ENCODE data around the gene SALL4. TPM values are rescaled to one million over a fixed set of nuclear protein-coding genes. Genes with fewer than 3 reads are reported as not detected.

SALL4 gene
- total RNA-seq, 1 experiment from 2014 or later, result 279 TPM

DNA sequence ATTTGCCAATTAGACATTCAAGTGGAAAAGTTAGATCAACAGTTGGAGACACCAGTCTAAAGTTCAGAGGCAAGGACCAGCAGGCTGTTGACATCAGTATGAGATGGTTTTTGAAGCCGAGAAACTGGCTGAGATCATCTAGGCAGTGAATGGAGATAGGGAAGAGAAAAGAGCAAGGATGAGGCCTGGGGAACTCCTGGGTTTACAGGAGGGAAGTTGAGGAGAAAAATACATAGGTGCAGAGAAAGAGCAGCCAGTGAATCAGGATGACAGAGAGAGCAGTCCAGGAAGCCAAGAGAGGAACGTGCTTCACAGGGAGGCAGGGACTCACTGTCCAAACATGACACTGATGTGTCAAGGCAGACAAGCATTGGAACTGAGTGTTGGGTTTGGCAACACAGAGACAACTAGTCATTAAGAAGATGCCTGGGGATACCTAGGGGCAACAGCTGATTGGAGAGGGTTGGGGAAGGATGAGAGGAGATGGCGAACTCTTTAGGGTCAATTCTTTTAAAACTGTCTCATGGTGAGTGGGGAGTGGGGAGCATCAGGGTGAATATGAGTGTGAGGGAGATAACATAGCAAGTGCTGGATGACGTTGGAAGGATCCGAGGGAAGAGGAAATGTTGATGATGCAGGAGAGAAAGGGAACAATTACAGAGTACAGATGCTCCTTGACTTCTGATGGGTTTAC is 13.2 kb upstream of the SALL4 start:
- no peak overlapping the region for H4K91ac ChIP-seq (ENCODE audit: insufficient read length, low read depth, low read length)
- Mint-ChIP-seq H3K4me3 (no peak overlapping the region), H3K27me3 (ENCODE audit: low read depth) (no peaks in the 10 kb centered on the region; the same call in 1 of the 2 replicates), H3K9me3 (no peaks in the 10 kb centered on the region), H3K4me1 (peaks cover 24 to 27% of the 10 kb centered on the region in 2 experiments), H3K27ac (peak overlapping the region in 1 of 3 experiments; percentile 31; a peak in 2 of 7 replicates), H3K36me3 (ENCODE audit: insufficient read depth in 1 of 3, low read depth in 3 of 3) (no peaks in the 10 kb centered on the region)
- H3K14ac ChIP-seq (ENCODE audit: insufficient read depth, low read length), result no peak overlapping the region
- H2BK20ac ChIP-seq (ENCODE audit: low read depth, low read length, poor library complexity, severe bottlenecking), result no peak overlapping the region
- no peaks in the 10 kb centered on the region for H3K79me1 ChIP-seq (ENCODE audit: insufficient read depth, low read depth, low read length, poor library complexity, severe bottlenecking)
- H3K23me2 ChIP-seq (ENCODE audit: insufficient read length, low read depth, low read length, poor library complexity, severe bottlenecking), result no peaks in the 10 kb centered on the region
- H2BK15ac ChIP-seq (ENCODE audit: low read depth, low read length), result no peak overlapping the region
- H3K56ac ChIP-seq (ENCODE audit: insufficient read length, low read depth, low read length), result no peak overlapping the region
- DNase-seq, result no peak
- no peak overlapping the region for H2BK120ac ChIP-seq (ENCODE audit: low read depth, low read length, poor library complexity, severe bottlenecking)
- H3K27ac ChIP-seq (ENCODE audit: insufficient read length, low read depth, low read length), result no peak overlapping the region
- peaks cover 4% of the 10 kb centered on the region; the same call in 1 of the 2 replicates for H3K4me1 ChIP-seq (ENCODE audit: insufficient read depth, low read length)
- no CpG with 5 or more reads among the region's 5 CpGs for WGBS (ENCODE audit: extremely low coverage, insufficient read length, low lambda C conversion rate)
- no peak overlapping the region for H2AFZ ChIP-seq (ENCODE audit: low read length)
- H3K79me2 ChIP-seq (ENCODE audit: insufficient read depth, low read length), result no peaks in the 10 kb centered on the region
- no peaks in the 10 kb centered on the region for H3K27me3 ChIP-seq (ENCODE audit: insufficient read depth, low read length)
- no peak overlapping the region for H4K8ac ChIP-seq (replicated peaks; ENCODE audit: insufficient read length, low read depth, low read length)
- TF ChIP-seq, protein P1, sequence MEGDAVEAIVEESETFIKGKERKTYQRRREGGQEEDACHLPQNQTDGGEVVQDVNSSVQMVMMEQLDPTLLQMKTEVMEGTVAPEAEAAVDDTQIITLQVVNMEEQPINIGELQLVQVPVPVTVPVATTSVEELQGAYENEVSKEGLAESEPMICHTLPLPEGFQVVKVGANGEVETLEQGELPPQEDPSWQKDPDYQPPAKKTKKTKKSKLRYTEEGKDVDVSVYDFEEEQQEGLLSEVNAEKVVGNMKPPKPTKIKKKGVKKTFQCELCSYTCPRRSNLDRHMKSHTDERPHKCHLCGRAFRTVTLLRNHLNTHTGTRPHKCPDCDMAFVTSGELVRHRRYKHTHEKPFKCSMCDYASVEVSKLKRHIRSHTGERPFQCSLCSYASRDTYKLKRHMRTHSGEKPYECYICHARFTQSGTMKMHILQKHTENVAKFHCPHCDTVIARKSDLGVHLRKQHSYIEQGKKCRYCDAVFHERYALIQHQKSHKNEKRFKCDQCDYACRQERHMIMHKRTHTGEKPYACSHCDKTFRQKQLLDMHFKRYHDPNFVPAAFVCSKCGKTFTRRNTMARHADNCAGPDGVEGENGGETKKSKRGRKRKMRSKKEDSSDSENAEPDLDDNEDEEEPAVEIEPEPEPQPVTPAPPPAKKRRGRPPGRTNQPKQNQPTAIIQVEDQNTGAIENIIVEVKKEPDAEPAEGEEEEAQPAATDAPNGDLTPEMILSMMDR (conservative IDR thresholded peaks at IDR 0.05), result no peak
- no peak overlapping the region for H3K18ac ChIP-seq (ENCODE audit: insufficient read length, low read depth, low read length)
- no peak overlapping the region for H3K4me2 ChIP-seq (ENCODE audit: insufficient read depth, insufficient read length, low read length)
- H3K9me3 ChIP-seq (ENCODE audit: control insufficient read depth, low read depth, low read length), result no peaks in the 10 kb centered on the region
- no peak overlapping the region for H3T11ph ChIP-seq (ENCODE audit: low read length)
- H4K5ac ChIP-seq (ENCODE audit: insufficient read length, low read depth, low read length), result no peak overlapping the region
- H3K23ac ChIP-seq (ENCODE audit: insufficient read length, low read depth, low read length), result no peak overlapping the region
- H3K9ac ChIP-seq (ENCODE audit: extremely low read depth, insufficient read length, low read length), result no peak overlapping the region
- no peak overlapping the region for H2BK12ac ChIP-seq (ENCODE audit: insufficient read length, low read depth, low read length)
- no peak overlapping the region for H2BK5ac ChIP-seq (ENCODE audit: insufficient read length, low read length)
- no peak overlapping the region for H3K4ac ChIP-seq (ENCODE audit: low read depth, low read length)
- no peaks in the 10 kb centered on the region for H4K20me1 ChIP-seq (ENCODE audit: control insufficient read depth, insufficient read depth, insufficient read length)
- no peak overlapping the region for H2AK5ac ChIP-seq (ENCODE audit: insufficient read length, low read length)
